ENCODE data around the gene S100A9. TPM values are rescaled to one million over a fixed set of nuclear protein-coding genes. Genes with fewer than 3 reads are reported as not detected.

S100A9 gene
- total RNA-seq, 1 experiment from 2014 or later = not detected

DNA sequence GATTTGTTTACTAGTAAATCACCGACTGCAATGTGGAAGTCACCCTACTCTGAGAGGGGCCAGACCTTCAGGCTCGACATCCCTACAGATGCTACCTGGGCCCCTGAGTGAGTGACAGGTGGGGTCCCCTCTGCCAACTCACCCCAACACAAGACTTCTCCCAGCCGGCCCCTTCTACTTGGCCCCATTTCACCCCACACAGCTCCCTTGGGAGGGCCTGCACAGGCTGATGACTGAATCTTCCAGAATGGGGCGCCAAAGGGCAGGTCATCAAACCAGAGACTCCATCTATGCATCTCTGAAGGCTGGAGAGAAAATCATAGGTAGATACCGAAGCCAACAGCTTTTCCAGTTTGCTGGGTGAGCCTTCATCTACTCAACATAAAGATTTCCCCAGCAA lies 42.6 kb downstream of the S100A9 start:
- Histone ChIP-seq H3K4ac (ENCODE audit: low read depth, low read length) (no peak overlapping the region), H3K23me2 (ENCODE audit: insufficient read length, low read depth, low read length, poor library complexity, severe bottlenecking) (no peaks in the 10 kb centered on the region), H4K8ac (replicated peaks; ENCODE audit: insufficient read length, low read depth, low read length) (no peak overlapping the region), H2BK12ac (ENCODE audit: insufficient read length, low read depth, low read length) (no peak overlapping the region), H2BK15ac (ENCODE audit: low read depth, low read length) (no peak overlapping the region), H3K9ac (ENCODE audit: extremely low read depth, insufficient read length, low read length) (no peak overlapping the region), H2BK5ac (ENCODE audit: insufficient read length, low read length) (no peak overlapping the region), H3K4me2 (ENCODE audit: insufficient read depth, insufficient read length, low read length) (no peak overlapping the region), H2BK20ac (ENCODE audit: low read depth, low read length, poor library complexity, severe bottlenecking) (no peak overlapping the region), H2AK5ac (ENCODE audit: insufficient read length, low read length) (no peak overlapping the region), H3K79me1 (ENCODE audit: insufficient read depth, low read depth, low read length, poor library complexity, severe bottlenecking) (no peaks in the 10 kb centered on the region), H3K27me3 (ENCODE audit: insufficient read depth, low read length) (no peaks in the 10 kb centered on the region), H3K14ac (ENCODE audit: insufficient read depth, low read length) (no peak overlapping the region), H2BK120ac (ENCODE audit: low read depth, low read length, poor library complexity, severe bottlenecking) (no peak overlapping the region), H2AFZ (ENCODE audit: low read length) (no peak overlapping the region), H4K5ac (ENCODE audit: insufficient read length, low read depth, low read length) (no peak overlapping the region), H4K91ac (ENCODE audit: insufficient read length, low read depth, low read length) (no peak overlapping the region), H3K18ac (ENCODE audit: insufficient read length, low read depth, low read length) (no peak overlapping the region), H3K79me2 (ENCODE audit: insufficient read depth, low read length) (no peaks in the 10 kb centered on the region), H3K23ac (ENCODE audit: insufficient read length, low read depth, low read length) (no peak overlapping the region), H3K27ac (ENCODE audit: insufficient read length, low read depth, low read length) (no peak overlapping the region), H4K20me1 (ENCODE audit: control insufficient read depth, insufficient read depth, insufficient read length) (no peaks in the 10 kb centered on the region), H3K4me1 (ENCODE audit: insufficient read depth, low read length) (peaks cover 3% of the 10 kb centered on the region; the same call in 1 of the 2 replicates), H3K56ac (ENCODE audit: insufficient read length, low read depth, low read length) (no peak overlapping the region), H3T11ph (ENCODE audit: low read length) (no peak overlapping the region), H3K9me3 (ENCODE audit: control insufficient read depth, low read depth, low read length) (no peaks in the 10 kb centered on the region)
- no peak overlapping the region for H3K4me3 Mint-ChIP-seq
- peaks cover 5 to 6% of the 10 kb centered on the region in 2 experiments for H3K9me3 Mint-ChIP-seq
- WGBS (ENCODE audit: extremely low coverage, insufficient read length, low lambda C conversion rate) = no CpG with 5 or more reads among the region's 5 CpGs
- H3K27ac Mint-ChIP-seq = no peak overlapping the region
- peak; percentile 50 for TF ChIP-seq CTCF (conservative IDR thresholded peaks at IDR 0.05)
- peaks cover 31% of the 10 kb centered on the region for H3K27me3 Mint-ChIP-seq (ENCODE audit: low read depth)
- no peak for DNase-seq
- peaks cover 0 to 3% (median 0%) of the 10 kb centered on the region in 3 experiments; a peak in 4 of 7 replicates for H3K36me3 Mint-ChIP-seq (ENCODE audit: insufficient read depth in 1 of 3, low read depth in 3 of 3)
- peaks cover 7 to 22% of the 10 kb centered on the region in 2 experiments; a peak in 3 of 4 replicates for H3K4me1 Mint-ChIP-seq

All from H9 (cell line).